ENCODE results near the gene DAG1.

- TF ChIP-seq CTCF (IDR thresholded peaks at IDR 0.05 in 2 of 3, conservative IDR thresholded peaks at IDR 0.05 in 1 of 3; ENCODE audit: control insufficient read depth in 2 of 3, extremely low read depth in 1 of 3, insufficient read depth in 1 of 3, low read depth in 3 of 3, low read length in 3 of 3) (no peak), POLR2A (IDR thresholded peaks at IDR 0.05; ENCODE audit: low read depth, low read length) (no peak), E2F4 (IDR thresholded peaks at IDR 0.05; ENCODE audit: low read depth, low read length) (no peak), MAX (IDR thresholded peaks at IDR 0.05; ENCODE audit: low read depth, low read length) (no peak), YY1 (IDR thresholded peaks at IDR 0.05; ENCODE audit: low read depth, low read length) (no peak), EZH2 (IDR thresholded peaks at IDR 0.05; ENCODE audit: borderline replicate concordance, control insufficient read depth, low read depth, low read length) (no peak), FOS (IDR thresholded peaks at IDR 0.05; ENCODE audit: borderline replicate concordance, extremely low read depth, insufficient read length) (no peak), SIN3A (IDR thresholded peaks at IDR 0.05; ENCODE audit: low read depth, low read length) (no peak), CHD2 (IDR thresholded peaks at IDR 0.05; ENCODE audit: borderline replicate concordance, low read depth, low read length) (no peak), USF2 (IDR thresholded peaks at IDR 0.05; ENCODE audit: borderline replicate concordance, low read depth, low read length) (no peak), RAD21 (IDR thresholded peaks at IDR 0.05; ENCODE audit: insufficient read depth, low read depth, low read length) (no peak), ESRRA (IDR thresholded peaks at IDR 0.05; ENCODE audit: low read length) (no peak)
- TF ChIP-seq, protein P1, sequence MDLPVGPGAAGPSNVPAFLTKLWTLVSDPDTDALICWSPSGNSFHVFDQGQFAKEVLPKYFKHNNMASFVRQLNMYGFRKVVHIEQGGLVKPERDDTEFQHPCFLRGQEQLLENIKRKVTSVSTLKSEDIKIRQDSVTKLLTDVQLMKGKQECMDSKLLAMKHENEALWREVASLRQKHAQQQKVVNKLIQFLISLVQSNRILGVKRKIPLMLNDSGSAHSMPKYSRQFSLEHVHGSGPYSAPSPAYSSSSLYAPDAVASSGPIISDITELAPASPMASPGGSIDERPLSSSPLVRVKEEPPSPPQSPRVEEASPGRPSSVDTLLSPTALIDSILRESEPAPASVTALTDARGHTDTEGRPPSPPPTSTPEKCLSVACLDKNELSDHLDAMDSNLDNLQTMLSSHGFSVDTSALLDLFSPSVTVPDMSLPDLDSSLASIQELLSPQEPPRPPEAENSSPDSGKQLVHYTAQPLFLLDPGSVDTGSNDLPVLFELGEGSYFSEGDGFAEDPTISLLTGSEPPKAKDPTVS (IDR thresholded peaks at IDR 0.05; ENCODE audit: low read depth, low read length): no peak
Measured at GRCh38 chr3:49511639-49512038, 41.6 kb downstream of the DAG1 start.

Data from GM12878 (cell line).